ENCODE results near the gene CYP3A4. TPM values are rescaled to one million over a fixed set of nuclear protein-coding genes. Genes with fewer than 3 reads are reported as not detected.
"Not testable (repeated sequence)": the region's sequence is repeated elsewhere in the genome, so short reads cannot be mapped to it uniquely, and the experiment has no call there.

Gene CYP3A4
- total RNA-seq, 1 donor, result not detected

- no peak for DNase-seq (ENCODE audit: low read depth)
- no peak for TF ChIP-seq CTCF (IDR thresholded peaks at IDR 0.05; ENCODE audit: insufficient read depth, low read length)
- H3K4me3 ChIP-seq (ENCODE audit: low read depth, low read length), result no peak overlapping the region
These were observed 23.0 kb upstream of the CYP3A4 start for GRCh38 chr7:99806839-99807478.

GRCh38 chr7:99805641-99806040 lies 21.7 kb upstream of the CYP3A4 start:
- TF ChIP-seq CTCF (IDR thresholded peaks at IDR 0.05; ENCODE audit: insufficient read depth, low read length), result no peak

GRCh38 chr7:99803118-99803517 lies 19.1 kb upstream of the CYP3A4 start:
- not testable (repeated sequence) for DNase-seq (ENCODE audit: low read depth); H3K4me3 ChIP-seq (ENCODE audit: low read depth, low read length)

More at GRCh38 chr7:99805641-99806040, 21.7 kb upstream of the CYP3A4 start:
- H3K4me3 ChIP-seq (ENCODE audit: low read depth, low read length), result no peak overlapping the region
- DNase-seq (ENCODE audit: low read depth), result no peak

- DNase-seq (ENCODE audit: low read depth); H3K4me3 ChIP-seq (ENCODE audit: low read depth, low read length): not testable (repeated sequence)
These were observed 17.4 kb upstream of the CYP3A4 start for GRCh38 chr7:99801407-99801806.

GRCh38 chr7:99798972-99799371 lies 15.0 kb upstream of the CYP3A4 start:
- TF ChIP-seq CTCF (IDR thresholded peaks at IDR 0.05; ENCODE audit: insufficient read depth, low read length), result no peak
- H3K4me3 ChIP-seq (ENCODE audit: low read depth, low read length), result no peak overlapping the region
- DNase-seq (ENCODE audit: low read depth), result no peak

GRCh38 chr7:99795864-99796263 lies 11.9 kb upstream of the CYP3A4 start:
- H3K4me3 ChIP-seq (ENCODE audit: low read depth, low read length); DNase-seq (ENCODE audit: low read depth): not testable (repeated sequence)

- H3K4me3 ChIP-seq (ENCODE audit: low read depth, low read length), result no peak overlapping the region
- no peak for TF ChIP-seq CTCF (IDR thresholded peaks at IDR 0.05; ENCODE audit: insufficient read depth, low read length)
- no peak for DNase-seq (ENCODE audit: low read depth)
These were observed 10.9 kb upstream of the CYP3A4 start for GRCh38 chr7:99794585-99795502.

GRCh38 chr7:99793443-99793842 lies 9.5 kb upstream of the CYP3A4 start:
- H3K4me3 ChIP-seq (ENCODE audit: low read depth, low read length), result no peak overlapping the region
- TF ChIP-seq CTCF (IDR thresholded peaks at IDR 0.05; ENCODE audit: insufficient read depth, low read length), result no peak
- DNase-seq (ENCODE audit: low read depth), result no peak

Measured in fibroblast of the aortic adventitia (primary cell).